Body of pancreas (tissue), 4 donors: Measurements from ENCODE around the gene PLA2G12A.

Source experiments
- POLR2A ChIP-seq, 3 donors: fragments of 450-650 bp; IDR thresholded peaks; one replicate each; pipeline ENCODE4 v1.6.1; 2016; ENCODE audit warnings: antibody characterized with exemption in 3 of 3, mild to moderate bottlenecking in 2 of 3
- TF ChIP-seq, protein P1 (sequence below), 7 experiments: fragments of 450-650 bp in 4 of 7; fragments of 200-600 bp in 3 of 7; sonication (generic) in 3 of 7; IDR thresholded peaks; one replicate each; pipeline ENCODE4 v1.5.1; 2016 to 2019; ENCODE audit warnings: antibody characterized with exemption in 7 of 7

GRCh38 chr4:109764789-109765402 is 35.0 kb upstream of the PLA2G12A start:
- TF ChIP-seq POLR2A (IDR thresholded peaks at IDR 0.05), result no peak
- TF ChIP-seq, protein P1, sequence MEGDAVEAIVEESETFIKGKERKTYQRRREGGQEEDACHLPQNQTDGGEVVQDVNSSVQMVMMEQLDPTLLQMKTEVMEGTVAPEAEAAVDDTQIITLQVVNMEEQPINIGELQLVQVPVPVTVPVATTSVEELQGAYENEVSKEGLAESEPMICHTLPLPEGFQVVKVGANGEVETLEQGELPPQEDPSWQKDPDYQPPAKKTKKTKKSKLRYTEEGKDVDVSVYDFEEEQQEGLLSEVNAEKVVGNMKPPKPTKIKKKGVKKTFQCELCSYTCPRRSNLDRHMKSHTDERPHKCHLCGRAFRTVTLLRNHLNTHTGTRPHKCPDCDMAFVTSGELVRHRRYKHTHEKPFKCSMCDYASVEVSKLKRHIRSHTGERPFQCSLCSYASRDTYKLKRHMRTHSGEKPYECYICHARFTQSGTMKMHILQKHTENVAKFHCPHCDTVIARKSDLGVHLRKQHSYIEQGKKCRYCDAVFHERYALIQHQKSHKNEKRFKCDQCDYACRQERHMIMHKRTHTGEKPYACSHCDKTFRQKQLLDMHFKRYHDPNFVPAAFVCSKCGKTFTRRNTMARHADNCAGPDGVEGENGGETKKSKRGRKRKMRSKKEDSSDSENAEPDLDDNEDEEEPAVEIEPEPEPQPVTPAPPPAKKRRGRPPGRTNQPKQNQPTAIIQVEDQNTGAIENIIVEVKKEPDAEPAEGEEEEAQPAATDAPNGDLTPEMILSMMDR (IDR thresholded peaks at IDR 0.05), result no peak
